B cell (primary cell): ENCODE results near the gene ITGAV.

Experiments
- CTCF ChIP-seq: fragments of 200-600 bp; IDR thresholded peaks from one replicate; pipeline ENCODE4 v1.8.0; 2022; ENCODE audit warnings: antibody characterized with exemption, mild to moderate bottlenecking
- EZH2 ChIP-seq: IDR thresholded peaks from 2 replicates; pipeline ENCODE4 v1.6.1; 2012; ENCODE audit warnings: borderline replicate concordance, low read depth, mild to moderate bottlenecking, moderate library complexity, low read length; ENCODE audit not compliant: insufficient read depth, poor library complexity, severe bottlenecking

DNA sequence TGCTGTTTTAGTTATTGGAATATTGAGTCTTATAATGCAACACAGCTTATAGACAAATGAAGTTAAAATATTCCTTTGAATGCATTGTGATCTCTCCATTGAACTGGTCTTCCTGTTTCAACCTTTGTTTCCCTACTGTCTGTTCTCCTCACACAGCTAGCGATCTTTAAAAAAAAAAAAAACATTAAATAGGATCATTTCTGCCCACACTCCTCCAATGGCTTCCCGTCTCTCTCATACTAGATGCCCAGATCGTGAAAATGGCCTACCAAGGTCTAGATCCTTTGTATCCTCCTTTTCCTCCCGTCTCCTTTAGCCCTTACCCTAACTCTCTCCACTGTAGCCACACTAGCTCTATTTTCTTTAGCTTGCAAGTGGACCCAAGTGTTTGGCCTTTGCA, 106.4 kb downstream of the ITGAV start:
- TF ChIP-seq CTCF (no peak), EZH2 (no peak)
